ENCODE results near the gene ZNF580.

Gene ZNF580

DNA sequence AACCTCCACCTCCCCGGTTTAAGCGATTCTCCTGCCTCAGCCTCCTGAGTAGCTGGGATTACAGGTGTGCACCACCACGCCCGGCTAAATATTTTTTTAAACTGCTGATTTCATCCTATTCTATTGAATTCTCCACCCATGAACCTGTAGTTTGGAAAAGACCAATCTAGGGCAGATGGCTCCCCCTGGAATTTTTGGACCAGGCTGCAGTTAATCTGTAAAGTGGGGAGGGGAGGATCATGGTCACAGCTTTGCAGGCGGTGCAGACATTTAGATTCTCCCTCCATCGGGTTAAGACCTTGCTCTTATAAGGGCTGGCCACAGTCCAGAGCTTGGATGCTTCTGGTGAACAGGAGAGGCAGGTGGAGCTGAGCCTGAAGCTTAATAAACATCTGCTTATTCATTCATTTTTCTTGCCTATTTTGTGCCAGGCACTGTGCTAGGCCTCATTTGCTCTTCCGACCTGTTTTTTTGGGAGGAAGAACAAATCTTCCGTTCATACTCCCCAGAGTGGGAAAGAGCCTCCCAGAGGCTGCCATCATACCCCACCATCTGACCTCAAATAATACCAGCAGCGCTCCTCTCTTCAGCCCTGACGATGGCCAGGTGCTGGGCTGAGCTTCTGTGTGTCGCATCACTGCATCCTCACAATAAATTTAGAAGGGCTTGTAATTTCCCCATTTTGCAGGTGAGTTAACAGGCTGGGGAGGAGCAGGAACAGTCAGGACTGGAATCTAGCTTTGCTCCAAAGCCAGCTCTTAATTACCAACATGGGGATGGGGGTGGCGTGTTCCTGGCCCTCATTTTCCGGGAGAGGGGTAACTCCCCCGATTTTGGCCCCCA is 6.3 kb downstream of the ZNF580 start:
- H3K4me3 ChIP-seq (ENCODE audit: low read length): peak overlapping the region; percentile 82
- no peaks in the 10 kb centered on the region for H3K36me3 ChIP-seq (ENCODE audit: control insufficient read depth, insufficient read depth, low read length)
- H3K4me1 ChIP-seq (ENCODE audit: control insufficient read depth, insufficient read depth, low read length): peaks cover 25% of the 10 kb centered on the region
- H3K9ac ChIP-seq (ENCODE audit: low read length): peak overlapping the region; percentile 38
- H3K27ac ChIP-seq (ENCODE audit: low read depth, low read length): peak overlapping the region; percentile 79
- no peaks in the 10 kb centered on the region for H3K27me3 ChIP-seq (ENCODE audit: control insufficient read depth, insufficient read depth, low read length)

DNA sequence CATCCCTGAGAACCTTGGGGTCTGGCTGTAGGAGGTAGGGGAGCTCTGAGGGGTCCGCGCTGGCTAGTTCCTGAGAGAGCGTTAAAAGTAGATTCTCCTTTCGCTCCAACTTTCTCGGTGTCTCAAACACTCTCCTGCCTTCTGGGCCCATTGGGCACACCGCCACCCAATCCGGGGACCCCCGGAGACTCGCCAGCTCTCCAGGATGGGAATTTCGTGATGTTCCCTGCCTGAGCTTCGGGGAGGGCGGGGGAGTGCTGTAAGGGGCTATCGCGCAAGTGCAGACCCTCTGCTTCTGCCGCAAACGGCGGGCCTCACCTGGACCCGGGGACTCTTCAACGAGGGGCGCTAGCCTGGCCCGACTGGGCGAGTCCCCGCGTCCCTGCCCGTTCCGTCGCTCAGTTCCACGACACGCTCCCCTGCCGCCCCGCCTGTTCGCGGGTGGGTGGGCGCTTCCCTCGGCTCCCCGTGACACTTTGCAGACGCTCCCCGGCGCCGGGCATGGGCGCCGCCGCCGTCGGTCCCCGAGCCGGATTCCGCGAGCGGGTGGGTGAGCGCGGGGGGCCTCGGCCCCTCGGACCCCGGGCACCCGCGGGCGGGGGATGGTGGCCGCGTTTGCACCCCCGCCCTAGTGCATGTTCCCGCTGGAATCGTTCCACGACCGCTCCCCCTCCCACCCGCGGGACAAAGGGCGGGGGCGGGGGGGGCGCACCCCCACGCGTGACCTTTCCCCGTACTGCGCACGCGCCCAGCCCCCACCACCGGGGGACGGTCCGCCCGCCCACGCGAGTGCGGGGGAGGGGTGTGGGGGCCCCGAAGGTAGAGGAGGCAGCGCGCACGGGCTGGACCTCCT is 7.2 kb downstream of the ZNF580 start, which contains the start of gene CCDC106:
Gene CCDC106, plus strand, starts transcription at position 481 of the 853 bp plus-strand sequence. CDS start 835 bp downstream, outside the sequence.
- H3K4me3 ChIP-seq (ENCODE audit: low read length): peak within 1 kb of the TSS; percentile 82
- H3K27me3 ChIP-seq (ENCODE audit: control insufficient read depth, insufficient read depth, low read length): no peaks in the 10 kb centered on the region
- no peaks in the 10 kb centered on the region for H3K36me3 ChIP-seq (ENCODE audit: control insufficient read depth, insufficient read depth, low read length)
- peaks cover 23% of the 10 kb centered on the region for H3K4me1 ChIP-seq (ENCODE audit: control insufficient read depth, insufficient read depth, low read length)
- H3K27ac ChIP-seq (ENCODE audit: low read depth, low read length): peak within 1 kb of the TSS; percentile 79
- peak within 1 kb of the TSS; percentile 38 for H3K9ac ChIP-seq (ENCODE audit: low read length)

- Histone ChIP-seq H3K4me1 (ENCODE audit: control insufficient read depth, insufficient read depth, low read length) (peaks cover 20% of the 10 kb centered on the region), H3K4me3 (ENCODE audit: low read length) (peak overlapping the region; percentile 82), H3K9ac (ENCODE audit: low read length) (peak overlapping the region; percentile 38), H3K27me3 (ENCODE audit: control insufficient read depth, insufficient read depth, low read length) (no peaks in the 10 kb centered on the region), H3K36me3 (ENCODE audit: control insufficient read depth, insufficient read depth, low read length) (no peaks in the 10 kb centered on the region), H3K27ac (ENCODE audit: low read depth, low read length) (peak overlapping the region; percentile 79)
These were observed 7.9 kb downstream of the ZNF580 start for GRCh38 chr19:55648585-55649267.

DNA sequence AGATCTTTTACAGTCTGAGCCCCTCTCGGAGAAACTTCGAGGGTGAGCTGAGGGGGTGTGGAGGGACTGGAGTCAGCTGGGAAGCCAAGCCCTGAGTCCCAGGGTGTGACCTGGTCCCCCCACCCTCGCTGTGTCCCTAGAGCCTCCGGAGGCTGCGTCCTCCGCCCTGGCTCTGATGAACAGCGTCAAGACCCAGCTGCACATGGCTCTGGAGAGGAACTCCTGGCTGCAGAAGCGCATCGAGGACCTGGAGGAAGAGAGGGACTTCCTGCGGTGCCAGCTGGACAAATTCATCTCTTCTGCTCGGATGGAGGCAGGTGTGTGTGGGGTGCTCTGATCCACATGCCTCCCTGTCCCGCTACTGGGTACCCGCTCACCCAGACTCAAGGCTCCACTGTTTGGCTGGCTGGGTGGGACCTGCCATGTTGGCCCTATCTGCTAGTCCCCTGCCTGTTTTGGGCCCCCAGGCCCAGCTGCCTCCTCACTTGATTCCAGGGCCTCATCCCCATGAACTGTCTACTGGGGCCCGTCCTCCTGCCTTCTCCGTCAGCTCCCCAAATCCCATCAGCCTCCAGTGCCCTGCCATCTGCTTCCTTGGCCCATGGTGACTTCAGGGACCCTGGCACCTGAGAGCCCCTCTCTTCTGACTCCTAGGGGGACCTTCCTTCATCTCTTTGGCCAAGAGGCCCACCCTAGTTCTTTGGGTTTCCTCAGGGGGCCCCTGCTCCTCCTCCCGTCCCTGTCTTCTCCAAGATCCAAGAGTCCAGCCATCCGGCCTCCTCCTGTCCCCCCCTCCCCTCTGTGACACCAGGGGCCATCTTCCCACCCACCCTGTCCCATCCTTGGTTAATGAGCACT is 8.7 kb downstream of the ZNF580 start:
- no peaks in the 10 kb centered on the region for H3K36me3 ChIP-seq (ENCODE audit: control insufficient read depth, insufficient read depth, low read length)
- peak overlapping the region; percentile 79 for H3K27ac ChIP-seq (ENCODE audit: low read depth, low read length)
- peaks cover 14% of the 10 kb centered on the region for H3K4me1 ChIP-seq (ENCODE audit: control insufficient read depth, insufficient read depth, low read length)
- no peaks in the 10 kb centered on the region for H3K27me3 ChIP-seq (ENCODE audit: control insufficient read depth, insufficient read depth, low read length)
- H3K9ac ChIP-seq (ENCODE audit: low read length): no peak overlapping the region
- H3K4me3 ChIP-seq (ENCODE audit: low read length): peak overlapping the region; percentile 82

GRCh38 chr19:55650126-55650557 is 9.3 kb downstream of the ZNF580 start:
- H3K27ac ChIP-seq (ENCODE audit: low read depth, low read length): no peak overlapping the region

DNA sequence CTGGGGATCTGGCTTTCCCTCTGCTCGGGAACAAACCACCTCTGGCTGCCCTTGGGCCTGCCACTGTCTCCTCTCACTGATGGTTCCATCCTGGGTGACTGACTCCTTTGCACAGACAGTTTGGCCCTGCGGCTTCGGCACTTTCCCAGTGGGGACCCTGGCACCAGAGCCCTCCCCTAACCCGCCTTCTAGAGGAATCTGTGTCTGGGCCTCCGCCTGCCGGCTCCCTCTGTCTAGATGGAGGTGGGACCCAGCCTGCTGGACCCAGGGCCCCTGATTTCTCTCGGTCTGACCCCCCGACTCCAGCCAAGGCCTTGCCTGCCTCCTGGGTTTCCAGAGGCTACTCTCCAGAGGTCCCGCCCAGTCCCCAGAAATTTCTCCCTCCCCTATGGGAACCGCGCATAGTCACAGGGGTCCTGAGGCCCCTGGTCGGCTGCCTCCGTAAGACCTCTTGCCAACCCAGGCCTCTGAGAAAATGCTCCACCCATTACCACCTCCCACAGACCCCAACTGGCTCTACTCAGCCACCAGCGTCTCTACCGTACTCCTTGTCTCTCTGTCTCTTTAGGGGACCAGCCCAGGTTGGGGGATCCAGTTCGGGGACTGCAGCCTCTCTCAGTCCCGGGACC is 9.9 kb downstream of the ZNF580 start:
- Histone ChIP-seq H3K27ac (ENCODE audit: low read depth, low read length) (no peak overlapping the region), H3K36me3 (ENCODE audit: control insufficient read depth, insufficient read depth, low read length) (no peaks in the 10 kb centered on the region), H3K9ac (ENCODE audit: low read length) (no peak overlapping the region), H3K4me3 (ENCODE audit: low read length) (no peak overlapping the region), H3K4me1 (ENCODE audit: control insufficient read depth, insufficient read depth, low read length) (peaks cover 15% of the 10 kb centered on the region), H3K27me3 (ENCODE audit: control insufficient read depth, insufficient read depth, low read length) (no peaks in the 10 kb centered on the region)

More at GRCh38 chr19:55650126-55650557, 9.3 kb downstream of the ZNF580 start:
- Histone ChIP-seq H3K36me3 (ENCODE audit: control insufficient read depth, insufficient read depth, low read length) (no peaks in the 10 kb centered on the region), H3K27me3 (ENCODE audit: control insufficient read depth, insufficient read depth, low read length) (no peaks in the 10 kb centered on the region), H3K4me3 (ENCODE audit: low read length) (no peak overlapping the region), H3K4me1 (ENCODE audit: control insufficient read depth, insufficient read depth, low read length) (peaks cover 13% of the 10 kb centered on the region), H3K9ac (ENCODE audit: low read length) (no peak overlapping the region)

DNA sequence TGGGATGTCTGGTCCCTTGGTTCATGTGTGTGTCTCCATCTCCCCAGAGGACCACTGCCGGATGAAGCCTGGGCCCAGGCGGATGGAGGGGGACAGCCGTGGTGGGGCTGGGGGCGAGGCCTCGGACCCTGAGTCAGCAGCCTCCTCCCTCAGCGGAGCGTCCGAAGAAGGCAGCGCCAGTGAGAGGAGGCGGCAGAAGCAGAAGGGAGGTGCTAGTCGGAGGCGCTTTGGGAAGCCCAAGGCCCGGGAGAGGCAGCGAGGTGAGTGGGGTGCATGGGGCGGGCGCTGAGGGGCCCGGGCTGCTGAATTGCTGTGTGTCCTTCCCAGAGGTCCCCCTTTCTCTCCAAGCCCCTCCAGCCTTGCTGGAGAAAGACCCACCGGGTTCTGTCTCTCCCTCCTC is 10.4 kb downstream of the ZNF580 start:
- no peak overlapping the region for H3K27ac ChIP-seq (ENCODE audit: low read depth, low read length)
- H3K27me3 ChIP-seq (ENCODE audit: control insufficient read depth, insufficient read depth, low read length): no peaks in the 10 kb centered on the region
- H3K4me3 ChIP-seq (ENCODE audit: low read length): no peak overlapping the region
- no peak overlapping the region for H3K9ac ChIP-seq (ENCODE audit: low read length)
- H3K36me3 ChIP-seq (ENCODE audit: control insufficient read depth, insufficient read depth, low read length): no peaks in the 10 kb centered on the region
- peaks cover 20% of the 10 kb centered on the region for H3K4me1 ChIP-seq (ENCODE audit: control insufficient read depth, insufficient read depth, low read length)

DNA sequence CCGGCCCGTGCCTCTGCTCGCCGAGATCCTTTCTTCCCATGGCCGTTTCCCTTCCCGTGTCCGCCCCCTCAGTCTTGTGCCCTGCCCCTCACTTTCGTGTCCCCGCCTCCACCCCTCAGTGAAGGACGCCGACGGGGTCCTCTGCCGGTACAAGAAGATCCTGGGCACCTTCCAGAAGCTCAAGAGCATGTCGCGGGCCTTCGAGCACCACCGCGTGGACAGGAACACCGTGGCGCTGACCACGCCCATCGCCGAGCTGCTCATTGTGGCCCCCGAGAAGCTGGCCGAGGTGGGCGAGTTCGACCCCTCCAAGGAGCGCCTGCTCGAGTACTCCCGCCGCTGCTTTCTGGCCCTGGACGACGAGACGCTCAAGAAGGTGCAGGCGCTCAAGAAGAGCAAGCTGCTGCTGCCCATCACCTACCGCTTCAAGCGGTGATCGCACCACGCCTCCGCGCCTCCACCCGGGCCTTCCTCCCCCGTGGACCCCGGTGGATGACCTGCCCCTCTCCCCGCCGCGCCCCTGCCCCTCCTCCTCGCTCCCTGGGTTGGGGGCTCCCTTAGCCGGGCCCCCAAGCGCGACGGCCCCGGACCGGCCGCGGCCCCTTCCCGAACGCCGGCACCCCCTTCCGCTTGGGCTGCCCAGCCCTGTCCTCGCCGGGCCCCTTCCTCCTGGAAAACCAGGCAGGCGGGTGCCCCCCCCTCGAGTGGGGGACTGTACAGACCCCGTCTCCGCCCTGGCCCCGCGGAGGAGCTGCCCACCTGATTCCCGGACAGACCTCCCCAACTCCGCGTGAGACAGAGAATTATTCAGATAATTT is 11.7 kb downstream of the ZNF580 start:
- Histone ChIP-seq H3K36me3 (ENCODE audit: control insufficient read depth, insufficient read depth, low read length) (no peaks in the 10 kb centered on the region), H3K9ac (ENCODE audit: low read length) (no peak overlapping the region), H3K4me1 (ENCODE audit: control insufficient read depth, insufficient read depth, low read length) (peaks cover 28% of the 10 kb centered on the region), H3K27ac (ENCODE audit: low read depth, low read length) (no peak overlapping the region), H3K4me3 (ENCODE audit: low read length) (no peak overlapping the region), H3K27me3 (ENCODE audit: control insufficient read depth, insufficient read depth, low read length) (no peaks in the 10 kb centered on the region)

DNA sequence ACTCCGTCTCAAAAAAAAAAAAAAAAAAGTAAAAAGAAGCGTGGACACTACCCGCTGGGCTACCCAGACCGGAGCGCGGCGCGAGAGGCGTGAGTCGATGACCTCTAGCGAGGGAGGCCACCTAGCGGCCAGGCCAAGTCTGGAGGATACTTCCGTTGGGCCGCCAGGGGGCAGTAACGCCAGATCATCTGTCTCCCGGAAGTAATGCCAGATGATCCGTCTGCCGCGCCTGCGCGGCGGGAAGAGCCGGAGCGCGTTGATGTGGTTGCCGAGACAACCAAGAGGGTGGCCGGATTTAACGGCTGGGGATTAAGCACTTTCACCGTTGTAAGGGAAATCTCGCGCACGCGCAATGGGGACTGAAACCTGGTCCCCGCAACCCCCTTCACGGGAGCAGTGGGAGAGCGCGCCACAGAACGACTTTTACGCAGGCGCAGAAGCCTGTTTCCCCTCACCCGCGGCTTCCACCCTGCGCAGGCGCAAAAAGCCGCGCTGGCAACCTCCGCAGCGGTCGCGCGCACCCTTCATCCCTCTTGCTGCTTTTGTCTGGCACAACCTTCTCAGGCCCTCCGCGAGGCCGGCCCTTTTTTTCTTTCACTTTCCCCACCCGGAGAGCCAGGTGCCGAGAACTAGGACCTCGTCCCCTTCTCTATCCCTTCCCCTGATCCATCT is 13.0 kb downstream of the ZNF580 start:
- Histone ChIP-seq H3K27ac (ENCODE audit: low read depth, low read length) (peak overlapping the region; percentile 99), H3K36me3 (ENCODE audit: control insufficient read depth, insufficient read depth, low read length) (no peaks in the 10 kb centered on the region), H3K27me3 (ENCODE audit: control insufficient read depth, insufficient read depth, low read length) (no peaks in the 10 kb centered on the region), H3K9ac (ENCODE audit: low read length) (peak overlapping the region; percentile 100), H3K4me1 (ENCODE audit: control insufficient read depth, insufficient read depth, low read length) (peaks cover 26% of the 10 kb centered on the region), H3K4me3 (ENCODE audit: low read length) (peak overlapping the region; percentile 84)

DNA sequence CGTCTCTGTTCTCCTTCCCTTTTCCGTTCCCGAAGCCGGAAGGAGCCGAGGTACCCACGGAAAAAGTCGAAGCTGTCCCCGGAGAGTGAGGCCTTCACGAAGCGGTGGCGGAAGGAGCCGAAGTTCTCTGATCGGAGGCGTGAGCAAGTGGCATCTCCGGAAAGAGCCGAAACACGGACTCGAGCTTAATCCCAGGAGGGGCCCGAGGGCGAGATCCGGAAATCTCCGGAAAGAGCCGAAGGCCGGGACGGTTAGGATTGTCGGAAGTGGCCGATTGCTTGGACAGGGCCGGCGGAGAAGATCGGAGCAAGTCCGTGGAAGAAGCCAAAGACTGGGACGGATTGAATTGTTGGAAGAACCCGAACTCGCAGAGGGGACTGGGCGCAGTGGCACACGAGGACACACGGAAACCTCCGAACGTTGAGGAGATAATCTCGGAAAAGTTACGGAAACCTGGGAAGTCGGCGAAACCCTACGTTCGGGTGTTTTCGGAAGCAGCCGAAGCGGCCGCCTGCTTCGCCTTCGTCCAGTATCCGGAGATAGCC is 13.6 kb downstream of the ZNF580 start:
- Histone ChIP-seq H3K9ac (ENCODE audit: low read length) (peak overlapping the region; percentile 100), H3K27me3 (ENCODE audit: control insufficient read depth, insufficient read depth, low read length) (no peaks in the 10 kb centered on the region), H3K36me3 (ENCODE audit: control insufficient read depth, insufficient read depth, low read length) (no peaks in the 10 kb centered on the region), H3K4me3 (ENCODE audit: low read length) (peak overlapping the region; percentile 84), H3K4me1 (ENCODE audit: control insufficient read depth, insufficient read depth, low read length) (peaks cover 21% of the 10 kb centered on the region), H3K27ac (ENCODE audit: low read depth, low read length) (peak overlapping the region; percentile 99)

Data from rectal smooth muscle tissue (tissue), 1 donor.